ENCODE data around the gene COP1. TPM values are rescaled to one million over a fixed set of nuclear protein-coding genes. Genes with fewer than 3 reads are reported as not detected.

COP1 gene
- total and polyA plus RNA-seq, 2 of the 4 experiments (the other 2 are of a cell fraction) = 17.8 to 35.0 TPM

- Histone ChIP-seq H4K8ac (ENCODE audit: low read depth in 2 of 2, low read length in 2 of 2) (no peak overlapping the region), H3K4me2 (ENCODE audit: low read depth, low read length) (no peak overlapping the region), H3K56ac (ENCODE audit: extremely low read depth, insufficient read depth, low read length) (no peak overlapping the region), H3K4me1 (ENCODE audit: control insufficient read depth, insufficient read depth, low read length) (no peaks in the 10 kb centered on the region), H2BK5ac (ENCODE audit: low read depth, low read length, poor library complexity, severe bottlenecking) (no peak overlapping the region), H3K79me1 (ENCODE audit: low read depth in 1 of 2, low read length in 2 of 2) (peaks cover 6 to 9% of the 10 kb centered on the region in 2 experiments; a peak in 2 of 4 replicates), H3K27ac (ENCODE audit: insufficient read depth, low read length) (no peak overlapping the region), H2AFZ (replicated peaks; ENCODE audit: low read length, poor library complexity) (no peak overlapping the region), H2AK9ac (replicated peaks; ENCODE audit: low read depth, low read length, poor library complexity) (no peak overlapping the region), H3K18ac (ENCODE audit: low read depth, low read length) (no peak overlapping the region), H4K20me1 (ENCODE audit: insufficient read depth, low read length) (no peaks in the 10 kb centered on the region), H3K4ac (ENCODE audit: low read depth, low read length) (no peak overlapping the region), H3K36me3 (ENCODE audit: control insufficient read depth, insufficient read depth, low read length) (peaks cover 10% of the 10 kb centered on the region), H2AK5ac (ENCODE audit: low read depth, low read length) (no peak overlapping the region), H2BK20ac (ENCODE audit: low read depth, low read length) (no peak overlapping the region), H4K5ac (ENCODE audit: low read depth, low read length) (no peak overlapping the region), H4K91ac (ENCODE audit: insufficient read depth, low read depth, low read length) (no peak overlapping the region), H3K9ac (ENCODE audit: low read depth, low read length) (no peak overlapping the region), H3K4me3 (ENCODE audit: insufficient read depth, low read depth, low read length) (no peak overlapping the region), H3K9me1 (ENCODE audit: insufficient read depth, low read length) (no peaks in the 10 kb centered on the region; the same call in 1 of the 2 replicates), H2BK120ac (ENCODE audit: low read depth, low read length) (no peak overlapping the region), H3K14ac (replicated peaks; ENCODE audit: low read depth, low read length) (no peak overlapping the region), H3K9me3 (ENCODE audit: control insufficient read depth, insufficient read depth, low read length) (no peaks in the 10 kb centered on the region), H3K27me3 (ENCODE audit: control insufficient read depth, insufficient read depth, low read length) (no peaks in the 10 kb centered on the region), H3K23ac (ENCODE audit: low read depth, low read length) (no peak overlapping the region), H2BK15ac (ENCODE audit: low read depth, low read length) (no peak overlapping the region)
- WGBS, 2 experiments (ENCODE audit: extremely low coverage in 2 of 2, insufficient read length in 1 of 2) = no CpG with 5 or more reads among the region's 4 CpGs
- in situ Hi-C loops (cut with MboI; ENCODE audit: low sequenced_read_pairs) = no loop called here
- POLR2A ChIA-PET (ENCODE audit: unreplicated experiment) = no interaction called here
- intact Hi-C loops (cut with micrococcal nuclease) = no loop called here
- DNase-seq (no peak), ATAC-seq (ENCODE audit: low read depth) (no peak)
- TF ChIP-seq, protein P1, sequence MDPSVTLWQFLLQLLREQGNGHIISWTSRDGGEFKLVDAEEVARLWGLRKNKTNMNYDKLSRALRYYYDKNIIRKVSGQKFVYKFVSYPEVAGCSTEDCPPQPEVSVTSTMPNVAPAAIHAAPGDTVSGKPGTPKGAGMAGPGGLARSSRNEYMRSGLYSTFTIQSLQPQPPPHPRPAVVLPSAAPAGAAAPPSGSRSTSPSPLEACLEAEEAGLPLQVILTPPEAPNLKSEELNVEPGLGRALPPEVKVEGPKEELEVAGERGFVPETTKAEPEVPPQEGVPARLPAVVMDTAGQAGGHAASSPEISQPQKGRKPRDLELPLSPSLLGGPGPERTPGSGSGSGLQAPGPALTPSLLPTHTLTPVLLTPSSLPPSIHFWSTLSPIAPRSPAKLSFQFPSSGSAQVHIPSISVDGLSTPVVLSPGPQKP (IDR thresholded peaks at IDR 0.05; ENCODE audit: borderline replicate concordance, low read depth, low read length) = no peak
- no peak for TF ChIP-seq RCOR1 (IDR thresholded peaks at IDR 0.05; ENCODE audit: insufficient replicate concordance, low read length)
- TF ChIP-seq, protein P2, sequence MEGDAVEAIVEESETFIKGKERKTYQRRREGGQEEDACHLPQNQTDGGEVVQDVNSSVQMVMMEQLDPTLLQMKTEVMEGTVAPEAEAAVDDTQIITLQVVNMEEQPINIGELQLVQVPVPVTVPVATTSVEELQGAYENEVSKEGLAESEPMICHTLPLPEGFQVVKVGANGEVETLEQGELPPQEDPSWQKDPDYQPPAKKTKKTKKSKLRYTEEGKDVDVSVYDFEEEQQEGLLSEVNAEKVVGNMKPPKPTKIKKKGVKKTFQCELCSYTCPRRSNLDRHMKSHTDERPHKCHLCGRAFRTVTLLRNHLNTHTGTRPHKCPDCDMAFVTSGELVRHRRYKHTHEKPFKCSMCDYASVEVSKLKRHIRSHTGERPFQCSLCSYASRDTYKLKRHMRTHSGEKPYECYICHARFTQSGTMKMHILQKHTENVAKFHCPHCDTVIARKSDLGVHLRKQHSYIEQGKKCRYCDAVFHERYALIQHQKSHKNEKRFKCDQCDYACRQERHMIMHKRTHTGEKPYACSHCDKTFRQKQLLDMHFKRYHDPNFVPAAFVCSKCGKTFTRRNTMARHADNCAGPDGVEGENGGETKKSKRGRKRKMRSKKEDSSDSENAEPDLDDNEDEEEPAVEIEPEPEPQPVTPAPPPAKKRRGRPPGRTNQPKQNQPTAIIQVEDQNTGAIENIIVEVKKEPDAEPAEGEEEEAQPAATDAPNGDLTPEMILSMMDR (conservative IDR thresholded peaks at IDR 0.05; ENCODE audit: low read depth, low read length) = no peak
- no peak for TF ChIP-seq RFX5 (IDR thresholded peaks at IDR 0.05; ENCODE audit: low read depth, low read length)
- TF ChIP-seq BHLHE40 (IDR thresholded peaks at IDR 0.05; ENCODE audit: low read depth, low read length) = no peak
- TF ChIP-seq MAFK (IDR thresholded peaks at IDR 0.05; ENCODE audit: low read depth, low read length) = no peak
- no peak for TF ChIP-seq POLR2A (IDR thresholded peaks at IDR 0.05; ENCODE audit: low read depth, low read length)
- TF ChIP-seq CEBPB (IDR thresholded peaks at IDR 0.05; ENCODE audit: low read depth, low read length) = no peak
- TF ChIP-seq, protein P3, sequence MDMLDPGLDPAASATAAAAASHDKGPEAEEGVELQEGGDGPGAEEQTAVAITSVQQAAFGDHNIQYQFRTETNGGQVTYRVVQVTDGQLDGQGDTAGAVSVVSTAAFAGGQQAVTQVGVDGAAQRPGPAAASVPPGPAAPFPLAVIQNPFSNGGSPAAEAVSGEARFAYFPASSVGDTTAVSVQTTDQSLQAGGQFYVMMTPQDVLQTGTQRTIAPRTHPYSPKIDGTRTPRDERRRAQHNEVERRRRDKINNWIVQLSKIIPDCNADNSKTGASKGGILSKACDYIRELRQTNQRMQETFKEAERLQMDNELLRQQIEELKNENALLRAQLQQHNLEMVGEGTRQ (IDR thresholded peaks at IDR 0.05; ENCODE audit: low read depth, low read length) = no peak
- no peak for TF ChIP-seq FOS (IDR thresholded peaks at IDR 0.05; ENCODE audit: low read depth, low read length)
- TF ChIP-seq MXI1 (IDR thresholded peaks at IDR 0.05; ENCODE audit: borderline replicate concordance, low read depth, low read length) = no peak
- no peak for TF ChIP-seq RAD21 (IDR thresholded peaks at IDR 0.05; ENCODE audit: low read length)
- TF ChIP-seq CHD1 (IDR thresholded peaks at IDR 0.05; ENCODE audit: low read depth, low read length) = no peak
- no peak for TF ChIP-seq NFE2L2 (IDR thresholded peaks at IDR 0.05; ENCODE audit: low read depth, low read length)
- CTCF ChIA-PET = no interaction called here
- dilution Hi-C loops (cut with HindIII; ENCODE audit: low sequenced_read_pairs, unreplicated experiment) = no loop called here
- no TSS peak for BruUV-seq (replicated peaks)
Measured at GRCh38 chr1:176017722-176018121, 189.4 kb downstream of the COP1 start.

Data from IMR-90 (cell line).